OCI-LY3 (cell line): ENCODE data around the gene NR0B2.
"Not testable (repeated sequence)": the region's sequence is repeated elsewhere in the genome, so short reads cannot be mapped to it uniquely, and the experiment has no call there.

Experiments
- EZH2phosphoT487 ChIP-seq: fragments of 200-600 bp; shearing (Covaris generic); IDR thresholded peaks from 2 replicates; pipeline ENCODE4 v1.6.1; 2018; ENCODE audit warnings: antibody characterized with exemption, mixed run types, low read depth
- TF ChIP-seq, protein P1 (sequence below): fragments of 200-600, 300-600 bp; sonication (generic); IDR thresholded peaks from 2 replicates; pipeline ENCODE4 v1.5.1; 2014; ENCODE audit warnings: antibody characterized with exemption, low read length, low read depth

DNA sequence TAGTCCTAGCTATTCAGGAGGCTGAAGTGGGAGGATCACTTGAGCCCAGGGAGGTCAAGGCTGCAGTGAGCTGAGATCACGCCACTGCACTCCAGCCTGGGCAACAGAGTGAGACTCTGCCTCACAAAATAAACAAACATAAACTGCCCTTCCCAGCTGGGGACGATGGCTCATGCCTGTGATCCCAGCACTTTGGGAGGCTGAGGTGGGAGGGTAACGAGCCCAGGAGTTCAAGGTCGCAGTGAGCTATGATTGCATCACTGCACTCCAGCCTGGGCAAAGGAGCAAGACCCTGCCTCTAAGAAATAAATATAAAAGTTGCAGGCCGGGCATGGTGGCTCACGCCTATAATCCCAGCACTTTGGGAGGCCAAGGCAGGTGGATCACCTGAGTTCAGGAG lies 32.2 kb downstream of the NR0B2 start:
- TF ChIP-seq, protein P1, sequence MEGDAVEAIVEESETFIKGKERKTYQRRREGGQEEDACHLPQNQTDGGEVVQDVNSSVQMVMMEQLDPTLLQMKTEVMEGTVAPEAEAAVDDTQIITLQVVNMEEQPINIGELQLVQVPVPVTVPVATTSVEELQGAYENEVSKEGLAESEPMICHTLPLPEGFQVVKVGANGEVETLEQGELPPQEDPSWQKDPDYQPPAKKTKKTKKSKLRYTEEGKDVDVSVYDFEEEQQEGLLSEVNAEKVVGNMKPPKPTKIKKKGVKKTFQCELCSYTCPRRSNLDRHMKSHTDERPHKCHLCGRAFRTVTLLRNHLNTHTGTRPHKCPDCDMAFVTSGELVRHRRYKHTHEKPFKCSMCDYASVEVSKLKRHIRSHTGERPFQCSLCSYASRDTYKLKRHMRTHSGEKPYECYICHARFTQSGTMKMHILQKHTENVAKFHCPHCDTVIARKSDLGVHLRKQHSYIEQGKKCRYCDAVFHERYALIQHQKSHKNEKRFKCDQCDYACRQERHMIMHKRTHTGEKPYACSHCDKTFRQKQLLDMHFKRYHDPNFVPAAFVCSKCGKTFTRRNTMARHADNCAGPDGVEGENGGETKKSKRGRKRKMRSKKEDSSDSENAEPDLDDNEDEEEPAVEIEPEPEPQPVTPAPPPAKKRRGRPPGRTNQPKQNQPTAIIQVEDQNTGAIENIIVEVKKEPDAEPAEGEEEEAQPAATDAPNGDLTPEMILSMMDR = not testable (repeated sequence)
- not testable (repeated sequence) for TF ChIP-seq EZH2phosphoT487
